A549 (cell line): Measurements from ENCODE around the gene CADM2. TPM values are rescaled to one million over a fixed set of nuclear protein-coding genes. Genes with fewer than 3 reads are reported as not detected.
A peak's percentile ranks its signal among the peaks of the same experiment; 100 is the strongest.

Source experiments
- ATAC-seq, 2 experiments: fragments of 200-7000 bp in 1 of 2; fragments of >200 bp in 1 of 2; cut with Nextera tagmentation in 1 of 2; cut with Tn5 transposase in 1 of 2; 3 replicates each; pipeline versions ENCODE4 v1.8.0 to v1.9.1; 2018 to 2020; ENCODE audit warnings: mild to moderate bottlenecking in 1 of 2, moderate library complexity in 1 of 2
- CTCF ChIA-PET: fragments of 300-600 bp; sonication (Branson Sonifier 250); formaldehyde crosslinking; extraction: SDS; loops from one replicate; lab custom pipeline; 2021; ENCODE audit warnings: antibody characterized with exemption, inconsistent platforms; lab: Yijun Ruan, JAX
- POLR2A ChIA-PET: fragments of 350-600 bp; formaldehyde crosslinking; extraction: SDS; loops from one replicate; lab custom pipeline; 2021; ENCODE audit warnings: antibody characterized with exemption, inconsistent platforms; lab: Yijun Ruan, JAX
- DNase-seq, 2 experiments: peaks; one replicate each; pipeline versions ENCODE4 v3.0.0 to v3.0.0-alpha.2; 2011 to 2016; ENCODE audit warnings: low read depth in 1 of 2, low spot score in 1 of 2
- FAIRE-seq: peaks from 2 replicates; lab custom pipeline; 2011; peaks lifted over from hg19 to GRCh38; lab: Jason Lieb, UNC
- H3K27ac ChIP-seq, 2 experiments: fragments of >200 bp; sonication (Bioruptor Twin); formaldehyde crosslinking; 3 replicates each; pipeline ENCODE4 v1.5.1; 2016 to 2017
- H3K4me1 ChIP-seq: fragments of >200 bp; sonication (Bioruptor Twin); formaldehyde crosslinking; 3 replicates; pipeline ENCODE4 v1.6.1; 2016
- H3K4me2 ChIP-seq: fragments of >200 bp; sonication (Bioruptor Twin); formaldehyde crosslinking; 3 replicates; pipeline ENCODE4 v1.6.1; 2016
- H3K4me3 ChIP-seq: fragments of >200 bp; sonication (Bioruptor Twin); formaldehyde crosslinking; 3 replicates; pipeline ENCODE4 v1.5.1; 2016
- H3K9me3 ChIP-seq: fragments of >200 bp; sonication (Bioruptor Twin); formaldehyde crosslinking; 3 replicates; pipeline ENCODE4 v1.6.1; 2016
- CBX2 ChIP-seq: fragments of 200-600 bp; sonication (generic); IDR thresholded peaks from 2 replicates; pipeline ENCODE4 v1.6.1; 2016; ENCODE audit warnings: low read depth, mild to moderate bottlenecking, borderline replicate concordance
- CHD2 ChIP-seq: fragments of 150-350 bp; IDR thresholded peaks from 2 replicates; pipeline ENCODE4 v1.6.1; 2014; ENCODE audit warnings: low read length; ENCODE audit not compliant: partially characterized antibody
- CHD4 ChIP-seq: fragments of 200-600 bp; sonication (generic); IDR thresholded peaks from 2 replicates; pipeline ENCODE4 v1.6.1; 2016; ENCODE audit warnings: antibody characterized with exemption, mild to moderate bottlenecking, borderline replicate concordance
- EHF ChIP-seq: fragments of 250-450 bp; sonication (Bioruptor Pico); IDR thresholded peaks from 2 replicates; pipeline ENCODE4 v1.5.0; 2020; ENCODE audit warnings: mild to moderate bottlenecking
- FOSB ChIP-seq: fragments of 250-450 bp; sonication (Bioruptor Pico); IDR thresholded peaks from 2 replicates; pipeline ENCODE4 v1.5.0; 2020; ENCODE audit warnings: mild to moderate bottlenecking, moderate library complexity
- FOXS1 ChIP-seq: fragments of 250-450 bp; sonication (Bioruptor Pico); IDR thresholded peaks from 2 replicates; pipeline ENCODE4 v1.5.0; 2020; ENCODE audit warnings: mild to moderate bottlenecking, moderate library complexity
- HDAC2 ChIP-seq: fragments of 200-600 bp; sonication (generic); IDR thresholded peaks from 2 replicates; pipeline ENCODE4 v1.6.1; 2016
- HEYL ChIP-seq: fragments of 250-450 bp; sonication (Bioruptor Pico); IDR thresholded peaks from 2 replicates; pipeline ENCODE4 v1.8.0; 2021; ENCODE audit warnings: mild to moderate bottlenecking, moderate library complexity
- HOXA7 ChIP-seq: fragments of 250-450 bp; sonication (Bioruptor Pico); IDR thresholded peaks from 2 replicates; pipeline ENCODE4 v1.5.0; 2020; ENCODE audit warnings: mild to moderate bottlenecking, moderate library complexity
- NFE2L2 ChIP-seq: fragments of 150-350 bp; conservative IDR thresholded peaks from 2 replicates; pipeline ENCODE4 v1.6.1; 2014; ENCODE audit warnings: low read length
- NPAS2 ChIP-seq: fragments of 250-450 bp; sonication (Bioruptor Pico); IDR thresholded peaks from 2 replicates; pipeline ENCODE4 v1.8.0; 2022; ENCODE audit warnings: mild to moderate bottlenecking, moderate library complexity, borderline replicate concordance
- POLR2A ChIP-seq: IDR thresholded peaks from 2 replicates; pipeline ENCODE4 v1.6.1; 2012; ENCODE audit warnings: mild to moderate bottlenecking, low read length
- POLR2AphosphoS2 ChIP-seq: conservative IDR thresholded peaks from 2 replicates; pipeline ENCODE4 v1.6.1; 2012; ENCODE audit warnings: low read length, improper control_type of control experiment, inconsistent platforms
- REST ChIP-seq: fragments of 200-600 bp; sonication (generic); IDR thresholded peaks from 2 replicates; pipeline ENCODE4 v1.6.1; 2016; ENCODE audit warnings: antibody characterized with exemption, mild to moderate bottlenecking, moderate library complexity
- SMC3 ChIP-seq: fragments of >200 bp; sonication (Bioruptor Twin); formaldehyde crosslinking; IDR thresholded peaks from 3 replicates; pipeline ENCODE4 v1.6.1; 2018; ENCODE audit warnings: inconsistent platforms
- SREBF2 ChIP-seq: fragments of 450-650 bp; IDR thresholded peaks from 2 replicates; pipeline ENCODE4 v1.6.1; 2014; ENCODE audit warnings: mild to moderate bottlenecking, moderate library complexity
- TFCP2L1 ChIP-seq: fragments of 250-450 bp; sonication (Bioruptor Pico); IDR thresholded peaks from 2 replicates; pipeline ENCODE4 v1.5.0; 2021; ENCODE audit warnings: mild to moderate bottlenecking
- ZC3H11A ChIP-seq: fragments of 450-650 bp; IDR thresholded peaks from 2 replicates; pipeline ENCODE4 v1.6.1; 2014; ENCODE audit warnings: antibody characterized with exemption, mild to moderate bottlenecking
- whole genome bisulfite sequencing: methylation state at CpG from one replicate; pipeline ENCODE4 v1.1.6; 2017; ENCODE audit errors: missing lambda C conversion rate; 5-methylcytosine and 5-hydroxymethylcytosine counted together
- polyA plus RNA-seq, 4 experiments: library from polyadenylated mRNA; depleted of rRNA in 3 of 4; stranded (reverse); fragments of >200 nt; fragmentation: RNase III in 1 of 4; extraction: RNeasy Plus Mini Kit Qiagen cat#74134 plus additional on column Dnase treatment in 1 of 4; gene quantifications; 2 replicates in 3 of 4; 3 replicates in 1 of 4; pipeline ENCODE4 v1.2.3, GENCODE V29; 2011 to 2017
- TF ChIP-seq, protein P1 (sequence below): fragments of 250-450 bp; sonication (Bioruptor Pico); IDR thresholded peaks from 2 replicates; pipeline ENCODE4 v1.5.0; 2021; ENCODE audit warnings: mild to moderate bottlenecking, moderate library complexity, borderline replicate concordance
- TF ChIP-seq, protein P2 (sequence below): fragments of >200 bp; sonication (Bioruptor Twin); formaldehyde crosslinking; IDR thresholded peaks from 2 replicates; pipeline ENCODE4 v1.6.1; 2016
- TF ChIP-seq, protein P3 (sequence below): IDR thresholded peaks from 2 replicates; pipeline ENCODE4 v1.6.1; 2012

CADM2 gene
- polyA plus RNA-seq, 2 of the 4 experiments (the other 2 are of a cell fraction), result 0.05 to 0.71 TPM

DNA sequence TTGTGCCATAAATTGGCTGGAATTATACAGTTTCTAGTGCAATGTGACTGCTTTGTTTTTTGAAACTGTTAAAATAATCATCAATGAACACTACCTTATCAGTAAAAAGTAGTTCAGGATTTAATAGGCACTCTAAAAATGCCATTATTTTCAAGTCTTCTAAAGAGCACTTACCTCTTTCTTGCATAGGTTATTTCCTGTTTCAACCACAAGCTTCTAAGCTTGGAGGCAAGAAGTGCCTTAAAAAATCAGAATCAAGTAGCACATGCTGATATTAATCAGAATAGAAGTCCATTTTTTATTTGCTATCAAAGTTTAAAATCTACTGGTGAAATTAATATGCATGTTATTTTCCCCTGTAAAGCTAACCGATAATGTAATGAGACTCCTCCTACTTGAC, 991.6 kb downstream of the CADM2 start:
- CTCF ChIA-PET, result no interaction called here
- POLR2A ChIA-PET, result no interaction called here
- Histone ChIP-seq H3K4me3 (no peak overlapping the region), H3K27ac (no peak overlapping the region), H3K4me1 (no peaks in the 10 kb centered on the region), H3K4me2 (no peak overlapping the region), H3K9me3 (no peaks in the 10 kb centered on the region)
- peak; percentile 7 for FAIRE-seq
- DNase-seq, result no peak
- TF ChIP-seq HEYL, result no peak
- TF ChIP-seq TFCP2L1 (CRISPR knock-in tag), result no peak
- TF ChIP-seq CHD4, result no peak
- no peak for TF ChIP-seq HDAC2
- TF ChIP-seq, protein P1, sequence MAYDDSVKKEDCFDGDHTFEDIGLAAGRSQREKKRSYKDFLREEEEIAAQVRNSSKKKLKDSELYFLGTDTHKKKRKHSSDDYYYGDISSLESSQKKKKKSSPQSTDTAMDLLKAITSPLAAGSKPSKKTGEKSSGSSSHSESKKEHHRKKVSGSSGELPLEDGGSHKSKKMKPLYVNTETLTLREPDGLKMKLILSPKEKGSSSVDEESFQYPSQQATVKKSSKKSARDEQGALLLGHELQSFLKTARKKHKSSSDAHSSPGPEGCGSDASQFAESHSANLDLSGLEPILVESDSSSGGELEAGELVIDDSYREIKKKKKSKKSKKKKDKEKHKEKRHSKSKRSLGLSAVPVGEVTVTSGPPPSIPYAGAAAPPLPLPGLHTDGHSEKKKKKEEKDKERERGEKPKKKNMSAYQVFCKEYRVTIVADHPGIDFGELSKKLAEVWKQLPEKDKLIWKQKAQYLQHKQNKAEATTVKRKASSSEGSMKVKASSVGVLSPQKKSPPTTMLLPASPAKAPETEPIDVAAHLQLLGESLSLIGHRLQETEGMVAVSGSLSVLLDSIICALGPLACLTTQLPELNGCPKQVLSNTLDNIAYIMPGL (CRISPR knock-in tag), result no peak
- no peak for ATAC-seq
- WGBS, result 10% methylated on average over 1 of the region's 1 CpG

DNA sequence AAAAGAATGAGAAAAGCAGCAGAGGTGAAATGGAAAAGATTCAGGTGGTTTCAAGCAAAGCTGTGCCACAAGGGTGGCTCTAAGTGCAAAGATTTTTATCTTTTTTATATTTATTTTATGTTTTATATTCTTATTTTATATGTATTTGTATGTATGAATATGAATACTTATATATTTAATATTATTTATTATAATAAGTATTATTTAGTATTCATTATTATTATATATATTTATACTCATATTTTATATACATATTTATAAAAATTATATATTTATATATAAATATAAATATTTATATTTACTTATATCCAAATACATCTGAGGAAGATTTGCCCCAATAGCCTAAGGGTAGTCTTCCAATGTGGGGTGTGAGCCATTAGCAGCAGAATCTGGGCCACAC, 1002.0 kb downstream of the CADM2 start:
- POLR2A ChIA-PET, result no interaction called here
- no peak overlapping the region for H3K4me3 ChIP-seq
- H3K27ac ChIP-seq, result no peak overlapping the region
- no peak for TF ChIP-seq FOSB (CRISPR knock-in tag)
- no peak for TF ChIP-seq NPAS2 (CRISPR knock-in tag)
- no peak for TF ChIP-seq HOXA7 (CRISPR knock-in tag)
- TF ChIP-seq POLR2A, result no peak
- TF ChIP-seq, protein P2, sequence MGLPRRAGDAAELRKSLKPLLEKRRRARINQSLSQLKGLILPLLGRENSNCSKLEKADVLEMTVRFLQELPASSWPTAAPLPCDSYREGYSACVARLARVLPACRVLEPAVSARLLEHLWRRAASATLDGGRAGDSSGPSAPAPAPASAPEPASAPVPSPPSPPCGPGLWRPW, result no peak
- TF ChIP-seq EHF (CRISPR knock-in tag), result no peak
- no peak for TF ChIP-seq CBX2
- TF ChIP-seq, protein P3, sequence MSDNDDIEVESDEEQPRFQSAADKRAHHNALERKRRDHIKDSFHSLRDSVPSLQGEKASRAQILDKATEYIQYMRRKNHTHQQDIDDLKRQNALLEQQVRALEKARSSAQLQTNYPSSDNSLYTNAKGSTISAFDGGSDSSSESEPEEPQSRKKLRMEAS, result no peak
- no peak for TF ChIP-seq NFE2L2
- no peak for TF ChIP-seq REST
- no peak for TF ChIP-seq SREBF2
- TF ChIP-seq FOXS1 (CRISPR knock-in tag), result no peak
- no peak for TF ChIP-seq CHD2
- no peak for TF ChIP-seq HEYL
- no peak for TF ChIP-seq POLR2AphosphoS2
- TF ChIP-seq ZC3H11A, result no peak
- TF ChIP-seq CHD4, result no peak
- no peak for TF ChIP-seq TFCP2L1 (CRISPR knock-in tag)
- no peak for TF ChIP-seq SMC3
- no peak for FAIRE-seq
- H3K4me1 ChIP-seq, result no peaks in the 10 kb centered on the region
- CTCF ChIA-PET, result no interaction called here
- no peak overlapping the region for H3K4me2 ChIP-seq
- ATAC-seq, result no peak
- no peaks in the 10 kb centered on the region for H3K9me3 ChIP-seq
- DNase-seq, result no peak
